Measurements from ENCODE around the gene GBGT1.
A peak's percentile ranks its signal among the peaks of the same experiment; 100 is the strongest.

Gene GBGT1

GRCh38 chr9:133195029-133195428, 31.3 kb upstream of the GBGT1 start:
- no peak overlapping the region for H3K4me3 ChIP-seq (ENCODE audit: low read depth, low read length)
- no peak for DNase-seq
- no peaks in the 10 kb centered on the region for H3K36me3 ChIP-seq
- no peaks in the 10 kb centered on the region for H3K4me1 ChIP-seq
- TF ChIP-seq CTCF (IDR thresholded peaks at IDR 0.05; ENCODE audit: low read depth, low read length): no peak
- peaks cover 3% of the 10 kb centered on the region; the same call in 1 of the 2 replicates for H3K27me3 ChIP-seq
- 0 out of 2 replicates have a peak, but pooled peaks cover 3% of the 10 kb centered on the region for H3K9me3 ChIP-seq

- Histone ChIP-seq H3K9me3 (0 out of 2 replicates have a peak, but pooled peaks cover 3% of the 10 kb centered on the region), H3K4me3 (ENCODE audit: low read depth, low read length) (no peak overlapping the region), H3K27me3 (no peaks in the 10 kb centered on the region), H3K4me1 (no peaks in the 10 kb centered on the region), H3K36me3 (no peaks in the 10 kb centered on the region)
- no peak for DNase-seq
- no peak for TF ChIP-seq CTCF (IDR thresholded peaks at IDR 0.05; ENCODE audit: low read depth, low read length)
Observed at GRCh38 chr9:133194597-133194996, 30.9 kb upstream of the GBGT1 start.

GRCh38 chr9:133191989-133192388, 28.3 kb upstream of the GBGT1 start:
- DNase-seq: no peak
- Histone ChIP-seq H3K36me3 (no peaks in the 10 kb centered on the region), H3K4me1 (peaks cover 7% of the 10 kb centered on the region; the same call in 1 of the 2 replicates), H3K9me3 (0 out of 2 replicates have a peak, but pooled peaks cover 3% of the 10 kb centered on the region), H3K4me3 (ENCODE audit: low read depth, low read length) (no peak overlapping the region), H3K27me3 (peaks cover 11% of the 10 kb centered on the region)
- TF ChIP-seq CTCF (IDR thresholded peaks at IDR 0.05; ENCODE audit: low read depth, low read length): no peak

- DNase-seq: no peak
- H3K27me3 ChIP-seq: peaks cover 14% of the 10 kb centered on the region
- 0 out of 2 replicates have a peak, but pooled peaks cover 3% of the 10 kb centered on the region for H3K9me3 ChIP-seq
- peaks cover 7% of the 10 kb centered on the region; the same call in 1 of the 2 replicates for H3K4me1 ChIP-seq
- H3K36me3 ChIP-seq: no peaks in the 10 kb centered on the region
- H3K4me3 ChIP-seq (ENCODE audit: low read depth, low read length): no peak overlapping the region
- TF ChIP-seq CTCF (IDR thresholded peaks at IDR 0.05; ENCODE audit: low read depth, low read length): no peak
Observed at GRCh38 chr9:133189826-133190225, 26.1 kb upstream of the GBGT1 start.

GRCh38 chr9:133188843-133189180, 25.1 kb upstream of the GBGT1 start:
- DNase-seq: peak; percentile 58
- peaks cover 16% of the 10 kb centered on the region for H3K27me3 ChIP-seq
- H3K9me3 ChIP-seq: no peaks in the 10 kb centered on the region
- TF ChIP-seq CTCF (IDR thresholded peaks at IDR 0.05; ENCODE audit: low read depth, low read length): no peak
- no peak overlapping the region for H3K4me3 ChIP-seq (ENCODE audit: low read depth, low read length)
- H3K36me3 ChIP-seq: no peaks in the 10 kb centered on the region
- peaks cover 7% of the 10 kb centered on the region; the same call in 1 of the 2 replicates for H3K4me1 ChIP-seq

- Histone ChIP-seq H3K27me3 (peaks cover 19% of the 10 kb centered on the region), H3K4me3 (ENCODE audit: low read depth, low read length) (no peak overlapping the region), H3K4me1 (peaks cover 7% of the 10 kb centered on the region; the same call in 1 of the 2 replicates), H3K36me3 (no peaks in the 10 kb centered on the region), H3K9me3 (no peaks in the 10 kb centered on the region)
- peak; percentile 68 for DNase-seq
- peak; percentile 67 for TF ChIP-seq CTCF (IDR thresholded peaks at IDR 0.05; ENCODE audit: low read depth, low read length)
Observed at GRCh38 chr9:133188006-133188842, 24.5 kb upstream of the GBGT1 start.

All from BE2C (cell line).